Measurements from ENCODE around the gene FGD4. TPM values are rescaled to one million over a fixed set of nuclear protein-coding genes. Genes with fewer than 3 reads are reported as not detected.

The FGD4 gene
- 23.2 and 27.7 TPM in 2 replicates for total RNA-seq

GRCh38 chr12:32399370-32400113, at the start of gene FGD4:
Gene FGD4 (plus strand): TSS chr12:32399558.

GRCh38 chr12:32679091-32679919, 279.9 kb downstream of the FGD4 start, which contains the start of gene DNM1L:
Gene DNM1L (plus strand): TSS chr12:32679301. CDS start chr12:32679364, 63 bp downstream.

